ENCODE measurements around the gene WASF3.

Gene WASF3

GRCh38 chr13:26602783-26603182, 45.3 kb downstream of the WASF3 start:
- TF ChIP-seq CTCF (conservative IDR thresholded peaks at IDR 0.05; ENCODE audit: low read depth, low read length) = no peak
- no peak for DNase-seq (ENCODE audit: low read depth)
- no peak overlapping the region for H3K4me3 ChIP-seq (ENCODE audit: low read length)

GRCh38 chr13:26604784-26605545, 47.5 kb downstream of the WASF3 start:
- TF ChIP-seq CTCF (conservative IDR thresholded peaks at IDR 0.05; ENCODE audit: low read depth, low read length) = no peak
- DNase-seq (ENCODE audit: low read depth) = no peak

GRCh38 chr13:26605845-26606244, 48.4 kb downstream of the WASF3 start:
- TF ChIP-seq CTCF (conservative IDR thresholded peaks at IDR 0.05; ENCODE audit: low read depth, low read length) = no peak
- no peak for DNase-seq (ENCODE audit: low read depth)
- no peak overlapping the region for H3K4me3 ChIP-seq (ENCODE audit: low read length)

More at GRCh38 chr13:26604784-26605545, 47.5 kb downstream of the WASF3 start:
- no peak overlapping the region for H3K4me3 ChIP-seq (ENCODE audit: low read length)

DNA sequence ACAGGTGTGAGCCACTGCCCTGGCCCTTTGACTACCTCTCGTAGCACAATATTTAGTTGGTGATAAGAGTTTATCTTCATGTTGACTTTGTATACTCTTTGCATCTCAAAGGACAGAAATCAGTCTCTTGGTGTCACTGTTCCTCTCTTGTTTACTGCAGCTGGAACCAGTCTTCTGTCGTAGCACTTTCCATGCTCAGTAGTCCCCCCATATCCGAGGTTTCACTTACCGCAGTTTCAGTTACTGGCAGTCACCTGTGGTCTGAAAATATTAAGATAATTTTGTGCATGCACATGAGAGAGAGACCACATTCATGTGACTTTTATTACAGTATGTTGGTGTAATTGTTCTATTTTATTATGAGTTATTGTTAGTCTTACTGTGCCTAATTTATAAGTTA, 49.1 kb downstream of the WASF3 start:
- no peak for TF ChIP-seq CTCF (conservative IDR thresholded peaks at IDR 0.05; ENCODE audit: low read depth, low read length)
- no peak for DNase-seq (ENCODE audit: low read depth)
- H3K4me3 ChIP-seq (ENCODE audit: low read length) = no peak overlapping the region

- H3K4me3 ChIP-seq (ENCODE audit: low read length) = no peak overlapping the region
- no peak for DNase-seq (ENCODE audit: low read depth)
- TF ChIP-seq CTCF (conservative IDR thresholded peaks at IDR 0.05; ENCODE audit: low read depth, low read length) = no peak
Measured at GRCh38 chr13:26614721-26615120, 57.2 kb downstream of the WASF3 start.

DNA sequence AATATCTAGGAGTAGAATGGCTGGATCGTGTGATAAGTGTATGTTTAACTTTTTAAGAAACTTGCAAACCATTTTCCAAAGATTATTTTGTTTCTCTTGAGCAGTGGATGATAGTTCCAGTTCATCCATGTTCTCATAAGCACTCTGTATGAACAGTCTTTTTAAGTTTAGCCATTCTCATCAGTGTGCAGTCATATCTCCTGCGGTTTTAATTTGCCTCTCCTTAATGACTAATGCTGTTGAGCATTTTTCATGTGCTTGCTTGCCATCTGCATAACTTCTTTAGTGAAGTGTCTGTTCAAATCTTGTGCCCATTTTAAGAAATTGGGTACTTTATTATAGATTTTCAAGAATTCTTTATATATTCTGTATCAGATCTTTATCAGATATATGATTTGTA, 58.6 kb downstream of the WASF3 start:
- no peak for TF ChIP-seq CTCF (conservative IDR thresholded peaks at IDR 0.05; ENCODE audit: low read depth, low read length)
- no peak for DNase-seq (ENCODE audit: low read depth)

GRCh38 chr13:26618726-26619125, 61.2 kb downstream of the WASF3 start:
- DNase-seq (ENCODE audit: low read depth) = no peak
- TF ChIP-seq CTCF (conservative IDR thresholded peaks at IDR 0.05; ENCODE audit: low read depth, low read length) = no peak
- H3K4me3 ChIP-seq (ENCODE audit: low read length) = no peak overlapping the region

More for the DNA sequence above, 58.6 kb downstream of the WASF3 start:
- H3K4me3 ChIP-seq (ENCODE audit: low read length) = no peak overlapping the region

All from retinal pigment epithelial cell (primary cell).